WTC11 (cell line): ENCODE measurements around the gene KIRREL3. TPM values are rescaled to one million over a fixed set of nuclear protein-coding genes. Genes with fewer than 3 reads are reported as not detected.

ENCODE experiments used
- ATAC-seq: fragments of 200-7000 bp; cut with Tn5 transposase; 2 replicates; pipeline ENCODE4 v1.10.0; 2021; ENCODE audit warnings: mild to moderate bottlenecking, moderate library complexity
- CTCF ChIA-PET: fragments of 300-600 bp; sonication (Branson Sonifier 250); formaldehyde crosslinking; loops from one replicate; lab custom pipeline; 2021; ENCODE audit warnings: antibody characterized with exemption; lab: Charles Lee
- POLR2A ChIA-PET: fragments of 350-600 bp; sonication (Branson Sonifier 250); formaldehyde crosslinking; loops from one replicate; lab custom pipeline; 2021; ENCODE audit warnings: antibody characterized with exemption; lab: Charles Lee
- DNase-seq: peaks from one replicate; pipeline ENCODE4 v3.0.0; 2021; ENCODE audit warnings: low spot score
- H3K27ac Mint-ChIP-seq: 2 replicates; pipeline ENCODE4 v1.8.0; 2021; ENCODE audit warnings: mixed read lengths
- H3K27me3 Mint-ChIP-seq: 2 replicates; pipeline ENCODE4 v1.8.0; 2021; ENCODE audit warnings: low read depth, mild to moderate bottlenecking, moderate library complexity, mixed read lengths
- H3K36me3 Mint-ChIP-seq: 2 replicates; pipeline ENCODE4 v1.8.0; 2021; ENCODE audit warnings: mixed read lengths
- H3K4me1 Mint-ChIP-seq: 2 replicates; pipeline ENCODE4 v1.8.0; 2022; ENCODE audit warnings: mixed read lengths
- H3K4me3 Mint-ChIP-seq: 2 replicates; pipeline ENCODE4 v1.8.0; 2021; ENCODE audit warnings: mild to moderate bottlenecking, moderate library complexity, mixed read lengths
- H3K9me3 Mint-ChIP-seq: 2 replicates; pipeline ENCODE4 v1.8.0; 2021; ENCODE audit warnings: mixed read lengths
- ARID4B ChIP-seq: sonication (generic); formaldehyde crosslinking; IDR thresholded peaks from 2 replicates; pipeline ENCODE4 v1.8.0; 2023; ENCODE audit warnings: missing genetic modification reagents, mild to moderate bottlenecking, borderline replicate concordance
- ATF1 ChIP-seq: sonication (generic); formaldehyde crosslinking; IDR thresholded peaks from 2 replicates; pipeline ENCODE4 v1.8.1; 2023; ENCODE audit warnings: mild to moderate bottlenecking, moderate library complexity, missing genetic modification reagents
- ATF3 ChIP-seq: sonication (generic); formaldehyde crosslinking; conservative IDR thresholded peaks from 2 replicates; pipeline ENCODE4 v1.8.1; 2022; ENCODE audit warnings: mild to moderate bottlenecking, missing genetic modification reagents
- E2F1 ChIP-seq: sonication (generic); formaldehyde crosslinking; IDR thresholded peaks from 2 replicates; pipeline ENCODE4 v1.8.0; 2022; ENCODE audit warnings: mild to moderate bottlenecking, missing genetic modification reagents
- E2F4 ChIP-seq: sonication (generic); formaldehyde crosslinking; IDR thresholded peaks from 2 replicates; pipeline ENCODE4 v1.8.1; 2022; ENCODE audit warnings: low read depth, mild to moderate bottlenecking, moderate library complexity, missing genetic modification reagents, borderline replicate concordance
- ESRRA ChIP-seq: sonication (generic); formaldehyde crosslinking; IDR thresholded peaks from 2 replicates; pipeline ENCODE4 v1.8.1; 2022; ENCODE audit warnings: mild to moderate bottlenecking, missing genetic modification reagents, borderline replicate concordance
- GTF2I ChIP-seq: fragments of 250-450 bp; sonication (Bioruptor Pico); conservative IDR thresholded peaks from 2 replicates; pipeline ENCODE4 v1.4.0; 2021; ENCODE audit warnings: mild to moderate bottlenecking
- HMGXB4 ChIP-seq: sonication (generic); formaldehyde crosslinking; IDR thresholded peaks from 2 replicates; pipeline ENCODE4 v1.8.1; 2023; ENCODE audit warnings: mild to moderate bottlenecking, moderate library complexity, missing genetic modification reagents
- ZMAT4 ChIP-seq: fragments of 250-450 bp; sonication (Bioruptor Pico); IDR thresholded peaks from 2 replicates; pipeline ENCODE4 v1.9.0; 2021; ENCODE audit warnings: mild to moderate bottlenecking
- ZNF532 ChIP-seq: fragments of 250-450 bp; sonication (Bioruptor Pico); IDR thresholded peaks from 2 replicates; pipeline ENCODE4 v1.9.0; 2021; ENCODE audit warnings: mild to moderate bottlenecking, borderline replicate concordance
- total RNA-seq: library from RNA; stranded (reverse); gene quantifications from 3 replicates; pipeline ENCODE4 v1.2.3, GENCODE V29; 2021

KIRREL3 gene
- total RNA-seq, 1 experiment from 2014 or later, result 0.59 TPM

- Mint-ChIP-seq H3K36me3 (peaks cover 8% of the 10 kb centered on the region), H3K4me1 (peaks cover 44% of the 10 kb centered on the region), H3K4me3 (no peak overlapping the region), H3K27ac (no peak overlapping the region), H3K27me3 (no peaks in the 10 kb centered on the region), H3K9me3 (peaks cover 10% of the 10 kb centered on the region)
- no peak for ATAC-seq
- CTCF ChIA-PET, result interaction anchor here (0.9 to 2.7 kb wide), 5 partner anchors 29 to 387 kb away, joined by 3 to 13 read pairs (median 5); no protein-coding TSS in a partner anchor
- POLR2A ChIA-PET, result no interaction called here
- DNase-seq, result no peak
- no peak for TF ChIP-seq ARID4B (CRISPR knock-in tag)
- no peak for TF ChIP-seq E2F1 (CRISPR knock-in tag)
- no peak for TF ChIP-seq ATF3 (CRISPR knock-in tag)
- TF ChIP-seq ZNF532 (CRISPR knock-in tag), result no peak
- no peak for TF ChIP-seq ZMAT4 (CRISPR knock-in tag)
- no peak for TF ChIP-seq E2F4 (CRISPR knock-in tag)
- TF ChIP-seq ESRRA (CRISPR knock-in tag), result no peak
- no peak for TF ChIP-seq ATF1
Measured at GRCh38 chr11:126602993-126603392, 397.6 kb downstream of the KIRREL3 start.

- Mint-ChIP-seq H3K27me3 (no peaks in the 10 kb centered on the region), H3K27ac (no peak overlapping the region), H3K9me3 (peaks cover 13% of the 10 kb centered on the region), H3K4me1 (peaks cover 39% of the 10 kb centered on the region), H3K4me3 (no peak overlapping the region), H3K36me3 (peaks cover 10% of the 10 kb centered on the region)
- ChIA-PET POLR2A (no interaction called here), CTCF (interaction anchor here (0.9 to 2.7 kb wide), 9 partner anchors 17 to 388 kb away, joined by 3 to 13 read pairs (median 6); no protein-coding TSS in a partner anchor)
- DNase-seq (no peak), ATAC-seq (no peak)
- TF ChIP-seq HMGXB4 (CRISPR knock-in tag) (no peak), GTF2I (CRISPR knock-in tag) (0 out of 2 replicates have a peak, but pooled peaks have one; percentile 50)
Measured at GRCh38 chr11:126602349-126602940, 398.1 kb downstream of the KIRREL3 start.
